HL-60 (cell line): ENCODE results near the gene LCE6A.

Experiments used
- DNase-seq, 2 experiments: peaks; one replicate each; pipeline ENCODE4 v3.0.0-alpha.2; 2010 to 2020; ENCODE audit warnings: low read depth in 1 of 2, low spot score in 1 of 2
- H3K27ac ChIP-seq: fragments of 250-450 bp; sonication (Bioruptor Pico); replicated peaks from 2 replicates; pipeline ENCODE4 v1.5.1; 2020; ENCODE audit warnings: mild to moderate bottlenecking, moderate library complexity
- H3K27me3 ChIP-seq: fragments of 250-450 bp; sonication (Bioruptor Pico); 2 replicates; pipeline ENCODE4 v1.5.1; 2021; ENCODE audit warnings: mild to moderate bottlenecking, moderate library complexity; ENCODE audit not compliant: insufficient read depth, poor library complexity, severe bottlenecking
- H3K4me3 ChIP-seq: replicated peaks from 2 replicates; pipeline ENCODE4 v1.5.1; 2011; ENCODE audit warnings: mild to moderate bottlenecking, control low read depth, low read length; ENCODE audit not compliant: insufficient read depth
- GABPA ChIP-seq: IDR thresholded peaks from 2 replicates; pipeline ENCODE4 v1.6.1; 2012; ENCODE audit warnings: low read depth
- POLR2AphosphoS5 ChIP-seq: IDR thresholded peaks from 2 replicates; pipeline ENCODE4 v1.6.1; 2012; ENCODE audit warnings: low read depth
- REST ChIP-seq: IDR thresholded peaks from 2 replicates; pipeline ENCODE4 v1.6.1; 2012; ENCODE audit warnings: low read depth; ENCODE audit not compliant: insufficient replicate concordance
- SPI1 ChIP-seq: IDR thresholded peaks from 2 replicates; pipeline ENCODE4 v1.6.1; 2012; ENCODE audit warnings: low read depth, mild to moderate bottlenecking, borderline replicate concordance
- TF ChIP-seq, protein P1 (sequence below): IDR thresholded peaks from one replicate; pipeline ENCODE4 v1.5.1; 2011; ENCODE audit warnings: low read length, control low read depth, inconsistent platforms; ENCODE audit not compliant: insufficient read depth

The LCE6A gene

DNA sequence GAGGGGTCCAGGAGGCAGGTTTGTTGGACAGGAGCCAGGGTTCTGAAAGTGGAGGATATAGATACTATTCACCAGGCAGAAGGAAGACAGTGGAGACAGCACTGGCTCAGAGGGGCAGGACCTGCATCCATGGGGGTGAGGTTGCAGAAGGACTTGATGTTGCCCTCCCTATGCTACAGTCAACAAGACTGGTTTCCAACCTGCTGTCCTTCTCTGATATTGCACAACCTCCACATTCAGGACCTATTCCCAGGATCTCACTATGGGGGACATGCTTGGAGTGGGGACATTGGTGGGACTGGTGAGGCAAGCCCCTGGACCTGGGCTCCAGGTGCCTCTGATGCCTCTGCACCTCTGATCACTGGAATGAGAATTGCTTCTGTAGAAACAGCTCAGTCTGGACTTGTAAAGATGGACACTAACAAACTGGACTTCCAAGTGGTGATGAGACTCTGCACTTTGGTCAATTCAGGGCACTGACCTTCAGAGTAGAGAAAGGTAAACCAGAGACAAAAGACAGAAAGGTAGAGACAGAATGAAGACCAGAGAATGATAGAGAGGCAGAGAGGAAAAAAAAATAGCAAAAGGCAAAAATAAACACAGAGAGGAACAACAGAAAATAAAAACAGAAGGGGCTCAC, 37.0 kb downstream of the LCE6A start:
- no peak for DNase-seq
- Histone ChIP-seq H3K27ac (no peak overlapping the region), H3K4me3 (no peak overlapping the region), H3K27me3 (peaks cover 2% of the 10 kb centered on the region)
- no peak for TF ChIP-seq POLR2AphosphoS5
- no peak for TF ChIP-seq SPI1
- TF ChIP-seq GABPA, result no peak
- TF ChIP-seq, protein P1, sequence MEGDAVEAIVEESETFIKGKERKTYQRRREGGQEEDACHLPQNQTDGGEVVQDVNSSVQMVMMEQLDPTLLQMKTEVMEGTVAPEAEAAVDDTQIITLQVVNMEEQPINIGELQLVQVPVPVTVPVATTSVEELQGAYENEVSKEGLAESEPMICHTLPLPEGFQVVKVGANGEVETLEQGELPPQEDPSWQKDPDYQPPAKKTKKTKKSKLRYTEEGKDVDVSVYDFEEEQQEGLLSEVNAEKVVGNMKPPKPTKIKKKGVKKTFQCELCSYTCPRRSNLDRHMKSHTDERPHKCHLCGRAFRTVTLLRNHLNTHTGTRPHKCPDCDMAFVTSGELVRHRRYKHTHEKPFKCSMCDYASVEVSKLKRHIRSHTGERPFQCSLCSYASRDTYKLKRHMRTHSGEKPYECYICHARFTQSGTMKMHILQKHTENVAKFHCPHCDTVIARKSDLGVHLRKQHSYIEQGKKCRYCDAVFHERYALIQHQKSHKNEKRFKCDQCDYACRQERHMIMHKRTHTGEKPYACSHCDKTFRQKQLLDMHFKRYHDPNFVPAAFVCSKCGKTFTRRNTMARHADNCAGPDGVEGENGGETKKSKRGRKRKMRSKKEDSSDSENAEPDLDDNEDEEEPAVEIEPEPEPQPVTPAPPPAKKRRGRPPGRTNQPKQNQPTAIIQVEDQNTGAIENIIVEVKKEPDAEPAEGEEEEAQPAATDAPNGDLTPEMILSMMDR, result no peak

- Histone ChIP-seq H3K4me3 (no peak overlapping the region), H3K27ac (no peak overlapping the region), H3K27me3 (peaks cover 2% of the 10 kb centered on the region)
- DNase-seq, result no peak
- TF ChIP-seq SPI1, result no peak
- TF ChIP-seq POLR2AphosphoS5, result no peak
- TF ChIP-seq, protein P1, result no peak
- TF ChIP-seq REST, result no peak
- no peak for TF ChIP-seq GABPA
Observed at GRCh38 chr1:152880316-152880715, 37.7 kb downstream of the LCE6A start.

DNA sequence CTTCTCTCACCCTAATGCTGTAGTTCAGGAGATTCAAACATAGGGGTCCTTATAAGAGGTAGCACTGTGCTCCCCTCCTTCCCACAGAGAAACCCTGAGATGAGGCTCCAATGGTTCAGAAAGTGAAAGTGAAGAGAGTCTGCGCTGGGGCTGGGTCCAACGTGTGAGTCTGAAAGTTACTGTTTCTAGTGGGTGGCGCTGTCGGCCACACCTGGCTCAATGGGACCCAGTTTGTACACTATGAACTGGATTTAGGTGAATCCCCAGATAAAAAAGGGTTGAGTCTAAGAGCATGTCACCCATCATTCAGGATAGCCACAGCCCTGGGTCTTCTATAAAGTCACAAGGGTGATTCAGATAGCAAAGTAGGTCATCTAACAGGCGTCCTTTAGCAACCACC, 38.3 kb downstream of the LCE6A start:
- TF ChIP-seq, protein P1, result no peak
- TF ChIP-seq POLR2AphosphoS5 (no peak), REST (no peak), SPI1 (no peak), GABPA (no peak)
- no peak for DNase-seq
- Histone ChIP-seq H3K4me3 (no peak overlapping the region), H3K27ac (no peak overlapping the region), H3K27me3 (peaks cover 3% of the 10 kb centered on the region)

DNA sequence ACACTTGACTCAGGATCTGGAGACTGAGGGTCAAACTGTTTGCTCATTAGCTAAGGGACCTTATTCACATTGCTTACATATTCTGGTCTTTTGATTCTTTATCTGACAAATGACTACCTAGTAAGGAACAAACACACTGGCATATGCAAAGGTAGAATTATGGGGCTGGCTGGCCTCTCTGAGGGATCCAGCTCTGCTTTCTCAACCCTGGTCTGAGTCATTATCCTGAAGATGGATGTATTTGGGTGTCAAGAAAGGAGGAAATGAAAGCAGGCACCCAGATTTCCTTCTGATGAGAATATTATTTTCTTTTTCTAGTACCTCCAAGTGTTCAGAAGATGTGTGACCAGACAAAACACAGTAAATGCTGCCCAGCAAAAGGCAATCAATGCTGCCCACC, 41.4 kb downstream of the LCE6A start:
- peaks cover 5% of the 10 kb centered on the region for H3K27me3 ChIP-seq
- no peak overlapping the region for H3K27ac ChIP-seq
- no peak for DNase-seq
- no peak for TF ChIP-seq GABPA
- no peak for TF ChIP-seq REST
- no peak for TF ChIP-seq POLR2AphosphoS5
- no peak for TF ChIP-seq SPI1
- TF ChIP-seq, protein P1, result no peak
- H3K4me3 ChIP-seq, result no peak overlapping the region
